ENCODE measurements around the gene HSPBP1. TPM values are rescaled to one million over a fixed set of nuclear protein-coding genes. Genes with fewer than 3 reads are reported as not detected.

The HSPBP1 gene
- total and polyA plus RNA-seq, 2 of the 13 experiments (the other 11 are each of a cell fraction or from before 2014, with no cell fraction given) = 22.3 to 33.7 TPM

DNA sequence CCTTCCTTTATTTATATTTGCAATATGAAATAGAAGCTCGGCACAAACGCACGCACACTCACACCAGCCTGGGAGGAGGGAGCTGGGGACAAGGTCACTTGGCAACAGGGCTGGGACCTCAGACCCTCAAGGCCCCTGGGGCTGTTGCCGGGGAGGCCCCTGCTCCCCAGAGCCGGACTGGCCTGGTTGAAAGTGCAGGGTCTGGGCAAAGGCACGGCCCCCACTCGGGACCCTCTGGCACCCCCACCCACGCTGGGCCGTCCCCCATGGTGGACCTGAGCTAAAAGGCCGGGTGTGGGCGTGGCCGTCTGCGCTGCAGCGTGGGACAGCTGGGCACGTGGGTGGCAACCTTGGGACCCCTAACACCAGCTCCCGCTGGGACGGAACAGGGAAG lies 50.1 kb downstream of the HSPBP1 start (continued):
- TF ChIP-seq, protein P1, sequence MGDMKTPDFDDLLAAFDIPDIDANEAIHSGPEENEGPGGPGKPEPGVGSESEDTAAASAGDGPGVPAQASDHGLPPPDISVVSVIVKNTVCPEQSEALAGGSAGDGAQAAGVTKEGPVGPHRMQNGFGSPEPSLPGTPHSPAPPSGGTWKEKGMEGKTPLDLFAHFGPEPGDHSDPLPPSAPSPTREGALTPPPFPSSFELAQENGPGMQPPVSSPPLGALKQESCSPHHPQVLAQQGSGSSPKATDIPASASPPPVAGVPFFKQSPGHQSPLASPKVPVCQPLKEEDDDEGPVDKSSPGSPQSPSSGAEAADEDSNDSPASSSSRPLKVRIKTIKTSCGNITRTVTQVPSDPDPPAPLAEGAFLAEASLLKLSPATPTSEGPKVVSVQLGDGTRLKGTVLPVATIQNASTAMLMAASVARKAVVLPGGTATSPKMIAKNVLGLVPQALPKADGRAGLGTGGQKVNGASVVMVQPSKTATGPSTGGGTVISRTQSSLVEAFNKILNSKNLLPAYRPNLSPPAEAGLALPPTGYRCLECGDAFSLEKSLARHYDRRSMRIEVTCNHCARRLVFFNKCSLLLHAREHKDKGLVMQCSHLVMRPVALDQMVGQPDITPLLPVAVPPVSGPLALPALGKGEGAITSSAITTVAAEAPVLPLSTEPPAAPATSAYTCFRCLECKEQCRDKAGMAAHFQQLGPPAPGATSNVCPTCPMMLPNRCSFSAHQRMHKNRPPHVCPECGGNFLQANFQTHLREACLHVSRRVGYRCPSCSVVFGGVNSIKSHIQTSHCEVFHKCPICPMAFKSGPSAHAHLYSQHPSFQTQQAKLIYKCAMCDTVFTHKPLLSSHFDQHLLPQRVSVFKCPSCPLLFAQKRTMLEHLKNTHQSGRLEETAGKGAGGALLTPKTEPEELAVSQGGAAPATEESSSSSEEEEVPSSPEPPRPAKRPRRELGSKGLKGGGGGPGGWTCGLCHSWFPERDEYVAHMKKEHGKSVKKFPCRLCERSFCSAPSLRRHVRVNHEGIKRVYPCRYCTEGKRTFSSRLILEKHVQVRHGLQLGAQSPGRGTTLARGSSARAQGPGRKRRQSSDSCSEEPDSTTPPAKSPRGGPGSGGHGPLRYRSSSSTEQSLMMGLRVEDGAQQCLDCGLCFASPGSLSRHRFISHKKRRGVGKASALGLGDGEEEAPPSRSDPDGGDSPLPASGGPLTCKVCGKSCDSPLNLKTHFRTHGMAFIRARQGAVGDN (CRISPR knock-in tag; IDR thresholded peaks at IDR 0.05) = peak; percentile 57
- TF ChIP-seq PATZ1 (CRISPR knock-in tag; IDR thresholded peaks at IDR 0.05) (peak; percentile 50; the same call in 1 of the 2 replicates), MED1 (CRISPR knock-in tag; IDR thresholded peaks at IDR 0.05) (peak; percentile 46; the same call in 1 of the 2 replicates), ATAD3A (CRISPR knock-in tag; IDR thresholded peaks at IDR 0.05) (no peak), THAP11 (CRISPR knock-in tag; IDR thresholded peaks at IDR 0.05) (no peak), ZNF788 (CRISPR knock-in tag; IDR thresholded peaks at IDR 0.05; ENCODE audit: borderline replicate concordance) (0 out of 2 replicates have a peak, but pooled peaks have one; percentile 30), ARNT (IDR thresholded peaks at IDR 0.05) (no peak), HIVEP1 (CRISPR knock-in tag; IDR thresholded peaks at IDR 0.05) (no peak), HOXA7 (CRISPR knock-in tag; IDR thresholded peaks at IDR 0.05) (peak; percentile 25; the same call in 1 of the 2 replicates), GATAD2A (CRISPR knock-in tag; IDR thresholded peaks at IDR 0.05) (0 out of 2 replicates have a peak, but pooled peaks have one; percentile 32), EEA1 (CRISPR knock-in tag; IDR thresholded peaks at IDR 0.05; ENCODE audit: borderline replicate concordance) (0 out of 2 replicates have a peak, but pooled peaks have one; percentile 28), HNF4A (CRISPR knock-in tag; IDR thresholded peaks at IDR 0.05) (peak; percentile 34; the same call in 1 of the 2 replicates), SAP130 (CRISPR knock-in tag; IDR thresholded peaks at IDR 0.05; ENCODE audit: low read depth) (peak; percentile 30; the same call in 1 of the 2 replicates), NFKB2 (CRISPR knock-in tag; IDR thresholded peaks at IDR 0.05; ENCODE audit: borderline replicate concordance) (no peak), SPEN (CRISPR knock-in tag; IDR thresholded peaks at IDR 0.05; ENCODE audit: low read depth) (no peak)
- TF ChIP-seq, protein P2, sequence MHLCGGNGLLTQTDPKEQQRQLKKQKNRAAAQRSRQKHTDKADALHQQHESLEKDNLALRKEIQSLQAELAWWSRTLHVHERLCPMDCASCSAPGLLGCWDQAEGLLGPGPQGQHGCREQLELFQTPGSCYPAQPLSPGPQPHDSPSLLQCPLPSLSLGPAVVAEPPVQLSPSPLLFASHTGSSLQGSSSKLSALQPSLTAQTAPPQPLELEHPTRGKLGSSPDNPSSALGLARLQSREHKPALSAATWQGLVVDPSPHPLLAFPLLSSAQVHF (CRISPR knock-in tag; IDR thresholded peaks at IDR 0.05) = 0 out of 2 replicates have a peak, but pooled peaks have one; percentile 7

Data from HepG2 (cell line).